ENCODE data around the gene FFAR2. TPM values are rescaled to one million over a fixed set of nuclear protein-coding genes. Genes with fewer than 3 reads are reported as not detected.

The FFAR2 gene
- total and polyA plus RNA-seq, 5 experiments from 2014 or later = not detected

GRCh38 chr19:35445826-35446593 lies 2.0 kb upstream of the FFAR2 start:
- POLR2A ChIA-PET = no interaction called here
- ATAC-seq (peak in 1 of 2 donors; percentile 75), DNase-seq (peak in 4 of 10 donors; percentile 8 to 25 (median 12))
- Mint-ChIP-seq H3K27ac (peak overlapping the region in 6 of 10 donors; percentile 34 to 72 (median 54)), H3K9me3 (no peaks in the 10 kb centered on the region), H3K4me1 (peaks cover 7 to 59% (median 15%) of the 10 kb centered on the region in 4 donors), H3K36me3 (peaks cover 0 to 3% (median 0%) of the 10 kb centered on the region in 3 donors), H3K27me3 (peaks cover 5 to 42% (median 16%) of the 10 kb centered on the region in 5 donors), H3K4me3 (peak overlapping the region in 1 of 10 donors; percentile 32)

- H3K4me3 Mint-ChIP-seq = no peak overlapping the region
- H3K36me3 Mint-ChIP-seq = peaks cover 0 to 3% (median 0%) of the 10 kb centered on the region in 3 donors
- H3K27ac Mint-ChIP-seq = peak overlapping the region in 1 of 10 donors; percentile 47
- ATAC-seq (no peak), DNase-seq (no peak)
- H3K27me3 Mint-ChIP-seq = peaks cover 5 to 41% (median 16%) of the 10 kb centered on the region in 5 donors
- no peaks in the 10 kb centered on the region for H3K9me3 Mint-ChIP-seq
- POLR2A ChIA-PET = interaction anchor here (0.9 kb wide), 1 partner anchor 11 kb away, joined by 5 read pairs; no protein-coding TSS in a partner anchor
- H3K4me1 Mint-ChIP-seq = peaks cover 19 to 63% (median 33%) of the 10 kb centered on the region in 4 donors
These were observed 1.4 kb downstream of the FFAR2 start for GRCh38 chr19:35449359-35450043.

- ATAC-seq = peak; percentile 23 to 53
- Mint-ChIP-seq H3K36me3 (peaks cover 0 to 3% (median 0%) of the 10 kb centered on the region in 3 donors), H3K27ac (peak overlapping the region in 5 of 10 donors; percentile 2 to 70 (median 62)), H3K4me3 (peak overlapping the region in 6 of 10 donors; percentile 28 to 82 (median 47)), H3K4me1 (peaks cover 13 to 54% (median 26%) of the 10 kb centered on the region in 4 donors), H3K27me3 (peaks cover 2 to 21% (median 12%) of the 10 kb centered on the region in 5 donors), H3K9me3 (no peaks in the 10 kb centered on the region)
- peak in 2 of 10 donors; percentile 12 to 15 for DNase-seq
- POLR2A ChIA-PET = interaction anchor here (0.6 to 1.4 kb wide), 2 partner anchors 9 to 44 kb away, joined by 3 read pairs; no protein-coding TSS in a partner anchor
These were observed 3.5 kb downstream of the FFAR2 start for GRCh38 chr19:35451338-35452096.

GRCh38 chr19:35454663-35455062 lies 6.6 kb downstream of the FFAR2 start:
- POLR2A ChIA-PET = interaction anchor here (0.7 kb wide), 1 partner anchor 214 kb away, joined by 5 read pairs; no protein-coding TSS in a partner anchor
- Mint-ChIP-seq H3K4me3 (no peak overlapping the region), H3K36me3 (no peaks in the 10 kb centered on the region), H3K4me1 (peaks cover 15 to 52% (median 22%) of the 10 kb centered on the region in 4 donors), H3K9me3 (no peaks in the 10 kb centered on the region), H3K27ac (no peak overlapping the region), H3K27me3 (no peaks in the 10 kb centered on the region)
- ATAC-seq = no peak
- no peak for DNase-seq

GRCh38 chr19:35455616-35456201 lies 7.7 kb downstream of the FFAR2 start:
- H3K36me3 Mint-ChIP-seq = no peaks in the 10 kb centered on the region
- no peak overlapping the region for H3K4me3 Mint-ChIP-seq
- H3K27me3 Mint-ChIP-seq = no peaks in the 10 kb centered on the region
- POLR2A ChIA-PET = interaction anchor here (0.7 kb wide), 1 partner anchor 215 kb away, joined by 5 read pairs; no protein-coding TSS in a partner anchor
- ATAC-seq (no peak), DNase-seq (no peak)
- peak overlapping the region in 4 of 10 donors; percentile 3 to 50 (median 31) for H3K27ac Mint-ChIP-seq
- H3K4me1 Mint-ChIP-seq = peaks cover 18 to 58% (median 25%) of the 10 kb centered on the region in 4 donors
- no peaks in the 10 kb centered on the region for H3K9me3 Mint-ChIP-seq

- H3K4me1 Mint-ChIP-seq = peaks cover 12 to 56% (median 20%) of the 10 kb centered on the region in 4 donors
- no peaks in the 10 kb centered on the region for H3K36me3 Mint-ChIP-seq
- H3K4me3 Mint-ChIP-seq = no peak overlapping the region
- POLR2A ChIA-PET = interaction anchor here (0.7 kb wide), 1 partner anchor 215 kb away, joined by 3 read pairs; no protein-coding TSS in a partner anchor
- no peaks in the 10 kb centered on the region for H3K27me3 Mint-ChIP-seq
- peak overlapping the region in 1 of 10 donors; percentile 10 for H3K27ac Mint-ChIP-seq
- no peak for ATAC-seq
- no peak for DNase-seq
- no peaks in the 10 kb centered on the region for H3K9me3 Mint-ChIP-seq
These were observed 9.1 kb downstream of the FFAR2 start for GRCh38 chr19:35457173-35457572.

GRCh38 chr19:35458192-35458591 lies 10.1 kb downstream of the FFAR2 start:
- Mint-ChIP-seq H3K9me3 (no peaks in the 10 kb centered on the region), H3K4me3 (no peak overlapping the region), H3K36me3 (no peaks in the 10 kb centered on the region), H3K4me1 (peaks cover 17 to 63% (median 23%) of the 10 kb centered on the region in 4 donors), H3K27me3 (no peaks in the 10 kb centered on the region), H3K27ac (no peak overlapping the region)
- no peak for ATAC-seq
- DNase-seq = no peak
- POLR2A ChIA-PET = no interaction called here

GRCh38 chr19:35458731-35459391 lies 10.8 kb downstream of the FFAR2 start:
- H3K36me3 Mint-ChIP-seq = no peaks in the 10 kb centered on the region
- peak in 1 of 10 donors; percentile 24 for DNase-seq
- peaks cover 16 to 69% (median 28%) of the 10 kb centered on the region in 4 donors for H3K4me1 Mint-ChIP-seq
- no peaks in the 10 kb centered on the region for H3K9me3 Mint-ChIP-seq
- no peak for ATAC-seq
- POLR2A ChIA-PET = interaction anchor here (0.9 kb wide), 1 partner anchor 106 kb away, joined by 4 read pairs; no protein-coding TSS in a partner anchor
- no peak overlapping the region for H3K27ac Mint-ChIP-seq
- H3K27me3 Mint-ChIP-seq = no peaks in the 10 kb centered on the region
- no peak overlapping the region for H3K4me3 Mint-ChIP-seq

GRCh38 chr19:35459414-35460082 lies 11.5 kb downstream of the FFAR2 start:
- Mint-ChIP-seq H3K27me3 (no peaks in the 10 kb centered on the region), H3K4me3 (no peak overlapping the region), H3K27ac (peak overlapping the region in 2 of 10 donors; percentile 11 to 21), H3K4me1 (peaks cover 16 to 75% (median 31%) of the 10 kb centered on the region in 4 donors), H3K36me3 (no peaks in the 10 kb centered on the region), H3K9me3 (no peaks in the 10 kb centered on the region)
- ATAC-seq = no peak
- no peak for DNase-seq
- POLR2A ChIA-PET = interaction anchor here (0.6 to 0.9 kb wide), 3 partner anchors 7 to 107 kb away, joined by 3 to 5 read pairs (median 4); no protein-coding TSS in a partner anchor

- H3K4me1 Mint-ChIP-seq = peaks cover 16 to 78% (median 30%) of the 10 kb centered on the region in 4 donors
- DNase-seq (no peak), ATAC-seq (no peak)
- peak overlapping the region in 5 of 10 donors; percentile 16 to 85 (median 26) for H3K27ac Mint-ChIP-seq
- H3K27me3 Mint-ChIP-seq = no peaks in the 10 kb centered on the region
- H3K9me3 Mint-ChIP-seq = no peaks in the 10 kb centered on the region
- H3K4me3 Mint-ChIP-seq = peak overlapping the region in 2 of 10 donors; percentile 30 to 44
- H3K36me3 Mint-ChIP-seq = no peaks in the 10 kb centered on the region
- POLR2A ChIA-PET = interaction anchor here (0.6 to 0.8 kb wide), 2 partner anchors 9 to 11 kb away, joined by 3 to 5 read pairs; no protein-coding TSS in a partner anchor
These were observed 12.6 kb downstream of the FFAR2 start for GRCh38 chr19:35460608-35461007.

GRCh38 chr19:35461060-35461459 lies 13.0 kb downstream of the FFAR2 start:
- DNase-seq (no peak), ATAC-seq (no peak)
- Mint-ChIP-seq H3K9me3 (no peaks in the 10 kb centered on the region), H3K27ac (peak overlapping the region in 3 of 10 donors; percentile 18 to 85 (median 39)), H3K27me3 (no peaks in the 10 kb centered on the region), H3K36me3 (no peaks in the 10 kb centered on the region), H3K4me1 (peaks cover 16 to 74% (median 29%) of the 10 kb centered on the region in 4 donors), H3K4me3 (peak overlapping the region in 1 of 10 donors; percentile 30)
- POLR2A ChIA-PET = interaction anchor here (0.7 kb wide), 1 partner anchor 23 kb away, joined by 3 read pairs; no protein-coding TSS in a partner anchor
